ENCODE measurements around the gene XYLT1.

XYLT1 gene

GRCh38 chr16:17078931-17079631, 391.7 kb downstream of the XYLT1 start:
- TF ChIP-seq CTCF (IDR thresholded peaks at IDR 0.05): no peak

- TF ChIP-seq CTCF (IDR thresholded peaks at IDR 0.05): no peak
Measured at GRCh38 chr16:17076818-17077498, 393.8 kb downstream of the XYLT1 start.

DNA sequence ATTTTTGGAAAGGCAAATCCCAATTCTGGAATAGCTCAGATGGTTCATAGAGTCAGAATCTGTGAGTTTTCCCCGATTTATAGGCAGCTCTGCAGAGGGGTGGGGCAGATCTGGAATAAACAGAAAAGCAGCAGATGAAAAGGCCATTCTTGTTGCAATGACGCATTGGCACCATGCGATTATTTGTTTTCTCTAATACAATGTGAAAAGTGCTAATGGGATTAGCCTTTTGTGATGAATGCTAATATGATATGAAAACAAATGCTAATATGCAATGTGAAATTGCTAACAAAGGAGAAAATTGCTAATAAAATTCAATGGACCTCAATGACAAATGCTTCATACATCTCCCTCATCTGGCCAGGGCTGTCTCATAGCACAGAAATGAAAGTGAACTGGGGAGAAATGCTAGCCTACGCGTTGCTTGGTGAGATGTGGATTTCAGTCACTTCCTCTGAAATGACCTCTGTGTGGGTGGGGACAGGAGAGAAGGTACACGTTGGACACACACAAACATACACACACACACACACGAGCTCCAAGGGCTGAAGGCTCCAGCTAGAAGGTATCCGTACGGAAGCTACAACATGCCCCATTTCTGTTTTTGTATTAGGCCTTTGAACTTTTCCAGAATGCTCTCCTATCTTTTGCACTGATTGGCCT, 394.5 kb downstream of the XYLT1 start:
- TF ChIP-seq CTCF (IDR thresholded peaks at IDR 0.05): no peak

GRCh38 chr16:17072104-17072503, 398.7 kb downstream of the XYLT1 start:
- no peak for TF ChIP-seq CTCF (IDR thresholded peaks at IDR 0.05)

- TF ChIP-seq CTCF (IDR thresholded peaks at IDR 0.05): no peak
Measured at GRCh38 chr16:17070882-17071592, 399.7 kb downstream of the XYLT1 start.

- TF ChIP-seq CTCF (IDR thresholded peaks at IDR 0.05): no peak
Measured at GRCh38 chr16:17069681-17070080, 401.1 kb downstream of the XYLT1 start.

DNA sequence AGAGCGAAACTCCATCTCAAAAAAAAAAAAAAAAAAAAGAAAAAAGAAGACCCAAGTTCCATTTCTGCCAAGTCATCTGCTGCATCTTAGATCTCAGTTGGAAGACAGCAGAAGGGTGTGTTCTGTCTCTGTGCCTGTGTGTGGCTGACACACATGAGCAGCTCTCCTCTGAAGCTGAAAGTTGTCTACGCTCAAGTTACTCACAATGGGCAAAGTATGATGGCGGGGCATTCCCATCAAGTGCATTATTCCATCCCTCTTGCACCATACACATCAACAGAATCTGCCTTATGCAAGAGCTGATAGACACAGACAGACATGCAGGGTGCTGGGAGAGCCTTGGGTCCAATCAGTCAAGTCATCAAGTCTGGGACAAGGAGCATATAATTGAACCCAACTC, 402.2 kb downstream of the XYLT1 start:
- no peak for TF ChIP-seq CTCF (IDR thresholded peaks at IDR 0.05)
